Measurements from ENCODE around the gene FHL1. TPM values are rescaled to one million over a fixed set of nuclear protein-coding genes. Genes with fewer than 3 reads are reported as not detected.

Gene FHL1
- total and polyA plus RNA-seq, 2 of the 4 experiments (the other 2 are of a cell fraction): 69.4 to 72.9 TPM

DNA sequence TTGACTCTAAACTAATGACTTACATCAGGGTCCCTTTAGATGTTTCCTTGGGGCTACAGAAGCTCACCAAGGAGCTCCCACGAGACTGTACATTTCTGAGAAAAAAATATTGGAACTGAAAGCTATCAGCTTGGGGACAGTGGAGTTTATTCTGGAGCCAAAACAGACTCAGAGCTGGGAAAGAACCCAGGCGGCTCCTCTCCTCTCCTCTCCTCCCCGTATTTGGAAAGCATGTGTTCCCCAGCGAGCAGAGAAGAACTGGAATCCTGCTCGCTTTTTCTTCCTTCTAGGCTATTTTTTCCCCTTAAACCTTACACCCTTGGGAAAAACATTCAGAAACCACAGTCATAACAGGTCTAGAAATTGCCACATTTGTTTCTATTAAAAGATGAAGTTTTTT is 108.2 kb downstream of the FHL1 start:
- H2BK120ac ChIP-seq (ENCODE audit: low read depth, low read length): no peak overlapping the region
- no peak overlapping the region for H3K9ac ChIP-seq (ENCODE audit: low read depth, low read length)
- BruUV-seq (replicated peaks): no TSS peak
- TF ChIP-seq MAFK (IDR thresholded peaks at IDR 0.05; ENCODE audit: low read depth, low read length) (no peak), CTCF (conservative IDR thresholded peaks at IDR 0.05; ENCODE audit: low read depth, low read length) (no peak), SMC3 (IDR thresholded peaks at IDR 0.05; ENCODE audit: low read depth, low read length) (no peak), USF2 (IDR thresholded peaks at IDR 0.05; ENCODE audit: low read depth, low read length) (no peak), RAD21 (IDR thresholded peaks at IDR 0.05; ENCODE audit: low read length) (no peak), FOS (IDR thresholded peaks at IDR 0.05; ENCODE audit: low read depth, low read length) (no peak), RFX5 (IDR thresholded peaks at IDR 0.05; ENCODE audit: low read depth, low read length) (no peak), POLR2A (IDR thresholded peaks at IDR 0.05; ENCODE audit: low read depth, low read length) (no peak), MXI1 (IDR thresholded peaks at IDR 0.05; ENCODE audit: borderline replicate concordance, low read depth, low read length) (no peak), NFE2L2 (IDR thresholded peaks at IDR 0.05; ENCODE audit: low read depth, low read length) (no peak), CEBPB (IDR thresholded peaks at IDR 0.05; ENCODE audit: low read depth, low read length) (no peak)
- TF ChIP-seq, protein P1, sequence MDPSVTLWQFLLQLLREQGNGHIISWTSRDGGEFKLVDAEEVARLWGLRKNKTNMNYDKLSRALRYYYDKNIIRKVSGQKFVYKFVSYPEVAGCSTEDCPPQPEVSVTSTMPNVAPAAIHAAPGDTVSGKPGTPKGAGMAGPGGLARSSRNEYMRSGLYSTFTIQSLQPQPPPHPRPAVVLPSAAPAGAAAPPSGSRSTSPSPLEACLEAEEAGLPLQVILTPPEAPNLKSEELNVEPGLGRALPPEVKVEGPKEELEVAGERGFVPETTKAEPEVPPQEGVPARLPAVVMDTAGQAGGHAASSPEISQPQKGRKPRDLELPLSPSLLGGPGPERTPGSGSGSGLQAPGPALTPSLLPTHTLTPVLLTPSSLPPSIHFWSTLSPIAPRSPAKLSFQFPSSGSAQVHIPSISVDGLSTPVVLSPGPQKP (IDR thresholded peaks at IDR 0.05; ENCODE audit: borderline replicate concordance, low read depth, low read length): no peak
- H2BK15ac ChIP-seq (ENCODE audit: low read depth, low read length): no peak overlapping the region
- H3K4me1 ChIP-seq (ENCODE audit: control insufficient read depth, insufficient read depth, low read length): peaks cover 10% of the 10 kb centered on the region
- no peak overlapping the region for H4K8ac ChIP-seq (ENCODE audit: low read depth in 2 of 2, low read length in 2 of 2)
- no peak overlapping the region for H4K5ac ChIP-seq (ENCODE audit: low read depth, low read length)
- peak overlapping the region; percentile 36; the same call in 1 of the 2 replicates for H3K4me2 ChIP-seq (ENCODE audit: low read depth, low read length)
- in situ Hi-C loops (cut with MboI; ENCODE audit: low sequenced_read_pairs) (no loop called here), dilution Hi-C loops (cut with HindIII; ENCODE audit: low sequenced_read_pairs, unreplicated experiment) (no loop called here), intact Hi-C loops (cut with micrococcal nuclease) (loop anchor here (10.0 kb wide), 1 partner anchor 589 kb away; no protein-coding TSS in a partner anchor)
- no peak overlapping the region for H3K4me3 ChIP-seq (ENCODE audit: insufficient read depth, low read depth, low read length)
- no peaks in the 10 kb centered on the region for H3K9me3 ChIP-seq (ENCODE audit: control insufficient read depth, insufficient read depth, low read length)
- no peak for ATAC-seq (ENCODE audit: low read depth)
- no peak overlapping the region for H2BK5ac ChIP-seq (ENCODE audit: low read depth, low read length, poor library complexity, severe bottlenecking)
- CTCF ChIA-PET: no interaction called here
- H4K20me1 ChIP-seq (ENCODE audit: insufficient read depth, low read length): no peaks in the 10 kb centered on the region
- no CpG with 5 or more reads among the region's 5 CpGs for WGBS, 2 experiments (ENCODE audit: extremely low coverage in 2 of 2, insufficient read length in 1 of 2)
- H3K9me1 ChIP-seq (ENCODE audit: insufficient read depth, low read length): peaks cover 5% of the 10 kb centered on the region; the same call in 1 of the 2 replicates
- H4K91ac ChIP-seq (ENCODE audit: insufficient read depth, low read depth, low read length): no peak overlapping the region
- H3K14ac ChIP-seq (replicated peaks; ENCODE audit: low read depth, low read length): no peak overlapping the region
- H3K36me3 ChIP-seq (ENCODE audit: control insufficient read depth, insufficient read depth, low read length): no peaks in the 10 kb centered on the region
- no peak overlapping the region for H3K56ac ChIP-seq (ENCODE audit: extremely low read depth, insufficient read depth, low read length)
- no peak overlapping the region for H2AFZ ChIP-seq (replicated peaks; ENCODE audit: low read length, poor library complexity)
- no peaks in the 10 kb centered on the region for H3K27me3 ChIP-seq (ENCODE audit: control insufficient read depth, insufficient read depth, low read length)
- peaks cover 0 to under 1% of the 10 kb centered on the region in 2 experiments; a peak in 1 of 4 replicates for H3K79me1 ChIP-seq (ENCODE audit: low read depth in 1 of 2, low read length in 2 of 2)
- H2BK20ac ChIP-seq (ENCODE audit: low read depth, low read length): no peak overlapping the region; the same call in 1 of the 2 replicates
- H3K18ac ChIP-seq (ENCODE audit: low read depth, low read length): no peak overlapping the region
- DNase-seq: no peak
- H2AK5ac ChIP-seq (ENCODE audit: low read depth, low read length): no peak overlapping the region
- H3K23ac ChIP-seq (ENCODE audit: low read depth, low read length): no peak overlapping the region
- H2AK9ac ChIP-seq (replicated peaks; ENCODE audit: low read depth, low read length, poor library complexity): no peak overlapping the region
- no peak overlapping the region for H3K4ac ChIP-seq (ENCODE audit: low read depth, low read length)
- no peak overlapping the region for H3K27ac ChIP-seq (ENCODE audit: insufficient read depth, low read length)
- POLR2A ChIA-PET (ENCODE audit: unreplicated experiment): no interaction called here
